GM21526 (cell line): ENCODE results near the gene HOXA9.

ENCODE experiments used
- ATAC-seq: cut with Tn5 transposase; IDR thresholded peaks from one replicate; pipeline ENCODE4 v1.9.1; 2021; ENCODE audit warnings: moderate library complexity; ENCODE audit not compliant: unreplicated experiment, low FRiP score

Gene HOXA9

DNA sequence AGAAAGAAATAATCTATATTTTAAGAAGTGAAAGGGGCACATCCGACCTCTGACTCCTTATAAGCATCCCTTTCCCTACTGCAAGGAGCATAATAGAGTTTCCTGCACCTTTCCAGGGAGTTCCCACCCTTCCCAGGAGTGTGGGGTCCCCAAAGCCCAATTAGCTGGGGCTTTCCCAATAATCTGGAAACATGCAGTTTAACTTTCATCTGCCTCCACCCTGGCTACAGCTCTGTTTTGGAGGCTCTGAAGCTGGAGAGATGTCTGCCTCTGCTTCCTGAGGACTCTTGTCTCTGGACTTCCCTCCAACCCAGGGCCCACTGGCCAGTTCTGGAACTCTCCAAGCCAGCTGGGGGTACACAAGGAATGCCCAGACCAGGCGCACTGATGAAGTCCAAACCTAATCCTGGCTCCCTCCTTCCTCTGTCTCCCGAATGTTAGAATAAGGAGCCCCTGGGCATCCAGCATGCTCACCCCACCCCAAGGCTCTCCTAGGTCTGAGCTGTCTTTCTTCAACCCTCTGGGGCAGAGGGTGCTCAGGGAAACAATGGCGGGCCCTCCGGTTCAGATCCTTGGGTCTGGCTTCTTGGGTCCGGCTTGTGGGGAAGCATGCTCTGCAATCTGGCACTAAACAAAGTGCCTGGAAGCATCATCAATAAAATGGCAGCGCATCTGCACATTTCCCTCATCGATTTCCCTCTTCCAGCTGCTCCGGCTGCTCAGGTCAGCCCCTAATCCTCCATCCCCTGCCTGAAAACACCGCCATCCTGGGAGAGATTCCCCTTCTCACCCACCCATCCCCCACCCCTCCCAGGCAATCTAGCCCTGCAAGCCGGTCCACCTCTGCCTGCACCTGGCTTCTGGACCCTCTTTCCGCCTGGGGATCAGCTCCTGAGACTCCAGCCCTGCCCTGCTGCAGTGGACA is 48.1 kb downstream of the HOXA9 start:
- ATAC-seq: no peak

GRCh38 chr7:27116031-27116961 is 49.0 kb downstream of the HOXA9 start:
- ATAC-seq: no peak

DNA sequence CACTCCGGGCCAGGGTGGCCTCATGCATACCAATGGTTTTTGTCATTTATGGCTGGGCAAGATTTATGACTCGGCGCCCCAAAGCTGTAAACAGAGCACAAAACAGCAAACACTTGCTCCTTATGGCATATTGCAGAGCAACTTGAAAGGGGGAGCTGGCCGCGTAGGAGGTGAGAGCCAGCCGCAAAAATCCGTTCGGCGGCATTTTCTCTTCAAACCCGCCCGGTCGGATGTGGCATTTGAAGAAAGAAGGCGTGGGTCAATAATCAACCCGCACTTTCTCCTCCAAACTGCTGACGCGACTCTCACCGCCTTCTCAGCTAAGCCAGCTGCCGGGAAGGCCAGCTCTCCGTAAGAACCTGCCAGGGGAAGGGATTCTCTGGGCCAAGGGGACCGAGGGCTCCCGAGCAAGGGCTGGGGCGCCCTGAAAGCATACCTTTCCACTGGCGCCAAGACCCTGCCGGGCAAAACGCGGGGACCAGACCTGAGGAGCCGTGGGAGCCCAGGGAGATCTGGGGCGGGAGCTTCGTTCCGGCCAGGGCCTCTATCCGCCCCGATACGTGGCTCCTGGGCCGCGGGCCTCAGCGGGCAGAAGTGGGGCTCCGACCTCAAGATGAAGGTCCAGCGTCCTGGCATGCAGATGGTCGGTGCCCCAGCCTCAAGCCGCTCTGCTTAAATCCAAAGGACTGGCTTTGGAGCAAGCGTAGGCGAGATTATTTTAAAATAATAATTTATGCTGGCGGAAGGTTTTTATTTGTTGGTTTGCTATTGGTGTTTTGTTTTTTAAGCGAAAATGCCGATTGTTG is 49.9 kb downstream of the HOXA9 start:
- no peak for ATAC-seq

DNA sequence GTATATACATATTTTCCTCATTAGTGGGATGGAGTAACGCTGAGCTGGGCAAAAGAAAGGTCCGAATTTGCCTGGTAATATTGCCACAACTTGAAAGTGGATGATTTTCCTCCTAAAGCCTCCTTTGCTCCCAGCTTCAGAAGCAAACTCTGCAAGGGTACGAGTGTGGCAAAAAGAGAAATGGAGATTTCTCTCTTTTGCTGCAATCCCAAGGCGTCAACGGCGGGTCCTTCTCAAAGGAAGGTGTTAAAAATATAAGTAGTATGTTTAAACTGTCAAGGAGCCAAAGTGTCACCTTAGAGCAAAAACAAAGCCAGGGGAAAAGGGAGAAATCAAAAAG is 50.5 kb downstream of the HOXA9 start:
- ATAC-seq: no peak

DNA sequence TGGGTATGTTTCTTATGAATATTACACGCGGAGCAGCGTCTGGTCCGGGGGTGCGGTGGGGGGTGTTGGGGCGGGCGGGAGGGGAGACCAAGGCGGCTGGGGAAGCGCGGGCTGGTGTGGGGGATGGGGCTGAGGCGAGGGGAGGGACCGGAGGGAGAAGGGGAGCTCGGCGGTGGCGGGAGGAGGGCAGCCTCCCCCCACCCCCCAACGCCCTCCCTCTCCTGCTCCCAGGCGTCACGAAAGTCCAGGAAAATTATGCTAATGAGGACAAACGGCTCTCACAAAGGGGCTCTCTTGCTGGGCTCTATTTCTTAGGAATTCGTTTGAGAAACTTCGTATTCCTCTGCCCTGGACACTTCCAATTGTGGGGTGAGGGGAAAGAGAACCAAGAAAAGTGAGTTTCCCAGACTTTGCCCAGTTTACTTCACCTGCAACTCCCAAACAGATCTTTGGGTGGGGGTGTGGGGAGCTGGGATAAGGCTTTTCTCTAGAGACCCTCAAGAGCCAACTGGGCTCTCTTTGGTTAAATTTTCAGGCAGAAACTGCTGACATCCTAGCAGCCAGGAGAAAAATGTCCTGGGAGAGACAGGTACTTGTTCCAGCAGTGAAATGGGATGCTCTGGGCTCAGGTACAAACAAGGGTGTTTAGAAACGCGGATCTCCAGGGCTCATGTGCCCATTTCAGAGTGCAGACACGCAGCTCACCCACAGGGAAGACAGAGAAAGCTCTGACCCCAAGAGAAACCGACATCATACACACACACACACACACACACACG is 51.2 kb downstream of the HOXA9 start:
- ATAC-seq: no peak

DNA sequence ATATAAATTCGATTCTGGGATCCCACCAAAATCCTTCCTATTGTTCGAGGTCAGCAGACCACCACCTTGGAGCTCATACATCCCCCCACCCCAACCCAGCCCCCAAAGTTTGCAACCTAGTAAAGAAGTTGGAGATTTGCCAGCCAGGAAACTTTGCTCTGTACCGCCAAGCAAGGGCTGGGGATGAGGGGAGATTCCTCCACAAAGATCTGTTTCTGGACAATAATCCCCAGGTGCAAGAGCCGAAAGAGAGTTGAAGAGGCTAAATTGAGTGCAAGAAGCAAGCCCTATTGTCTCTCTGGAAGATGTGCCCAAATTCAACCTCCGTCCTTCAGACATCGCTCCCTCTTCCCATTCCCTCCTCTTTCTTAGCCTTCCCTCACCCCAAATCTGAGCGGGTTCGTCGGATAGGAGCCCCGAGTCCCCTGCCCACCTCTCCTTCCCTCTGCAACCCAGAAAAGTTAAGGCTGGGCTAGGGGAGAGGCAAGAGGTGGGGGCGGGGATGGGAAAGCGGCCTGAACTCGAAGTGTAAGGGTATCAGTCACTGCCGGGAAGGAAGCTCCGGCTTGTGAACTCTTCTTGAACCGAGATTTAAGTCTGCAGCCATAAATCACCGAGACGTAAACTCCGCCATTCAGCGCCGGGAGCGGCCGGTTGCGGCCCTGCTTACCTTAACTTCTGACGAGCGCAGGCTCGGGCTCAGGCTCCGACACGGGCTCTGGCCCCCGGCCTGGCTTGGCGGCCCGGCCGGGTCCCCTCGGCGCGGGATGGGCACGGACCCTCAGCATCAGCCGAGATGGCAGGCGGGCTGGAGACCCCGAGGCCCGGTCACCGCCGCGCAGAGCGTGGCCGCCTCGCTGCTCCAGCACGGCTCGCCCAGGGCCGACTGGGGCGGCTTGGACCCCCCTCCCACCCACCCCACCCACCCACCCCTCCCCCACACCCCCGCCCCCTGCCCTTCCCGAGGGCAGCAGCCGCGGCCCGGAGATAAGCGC is 52.1 kb downstream of the HOXA9 start:
- ATAC-seq: no peak
